Activated CD8-positive, alpha-beta memory T cell treated with anti-CD3 and anti-CD28 coated beads, Interleukin-2, amount 50 U/mL, for 48 hours (primary cell): ENCODE results near the gene PLXNA2.

Source experiments
- DNase-seq: peaks from one replicate; pipeline ENCODE4 v3.0.0-alpha.2; 2020

The PLXNA2 gene

DNA sequence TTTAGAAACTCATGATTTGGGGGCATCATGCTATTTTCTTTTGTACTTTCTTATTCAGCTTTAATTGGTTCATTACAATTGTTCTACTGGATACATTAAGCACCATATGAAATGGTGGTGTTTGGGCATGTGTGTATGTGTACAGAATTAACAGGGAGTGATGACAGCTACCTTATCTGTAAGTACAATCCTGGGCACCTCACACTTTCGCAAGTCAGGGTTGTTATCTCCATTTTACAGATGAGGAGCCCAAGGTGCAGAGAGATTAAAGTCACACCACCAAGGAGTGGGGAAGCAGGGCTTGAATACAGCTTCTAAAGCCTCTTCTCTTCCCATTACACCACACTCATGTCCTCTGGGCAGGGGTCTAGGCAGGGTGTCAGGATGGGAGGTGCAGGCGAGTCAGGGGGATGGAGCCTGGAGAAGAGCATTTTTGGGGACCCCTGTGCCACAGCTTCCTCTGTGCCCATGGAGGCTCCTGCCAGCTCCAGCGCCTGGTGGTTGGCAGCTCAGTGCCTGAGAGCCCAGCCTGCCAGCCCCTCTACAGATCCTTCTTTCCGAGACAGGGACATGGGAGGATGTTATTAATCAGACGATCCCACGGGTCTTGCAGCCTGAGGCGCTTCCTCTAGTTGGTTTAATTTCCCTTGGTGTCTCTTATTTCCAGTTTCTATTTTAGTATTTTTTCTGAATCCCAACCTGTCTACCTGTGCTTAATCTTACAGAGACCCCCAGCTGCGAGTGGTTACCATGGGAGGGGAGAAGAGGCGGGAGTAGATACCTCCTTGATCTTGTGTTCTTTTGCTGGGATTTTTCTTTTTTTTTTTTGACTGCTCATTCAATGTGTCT is 207.0 kb downstream of the PLXNA2 start:
- DNase-seq, result no peak

DNA sequence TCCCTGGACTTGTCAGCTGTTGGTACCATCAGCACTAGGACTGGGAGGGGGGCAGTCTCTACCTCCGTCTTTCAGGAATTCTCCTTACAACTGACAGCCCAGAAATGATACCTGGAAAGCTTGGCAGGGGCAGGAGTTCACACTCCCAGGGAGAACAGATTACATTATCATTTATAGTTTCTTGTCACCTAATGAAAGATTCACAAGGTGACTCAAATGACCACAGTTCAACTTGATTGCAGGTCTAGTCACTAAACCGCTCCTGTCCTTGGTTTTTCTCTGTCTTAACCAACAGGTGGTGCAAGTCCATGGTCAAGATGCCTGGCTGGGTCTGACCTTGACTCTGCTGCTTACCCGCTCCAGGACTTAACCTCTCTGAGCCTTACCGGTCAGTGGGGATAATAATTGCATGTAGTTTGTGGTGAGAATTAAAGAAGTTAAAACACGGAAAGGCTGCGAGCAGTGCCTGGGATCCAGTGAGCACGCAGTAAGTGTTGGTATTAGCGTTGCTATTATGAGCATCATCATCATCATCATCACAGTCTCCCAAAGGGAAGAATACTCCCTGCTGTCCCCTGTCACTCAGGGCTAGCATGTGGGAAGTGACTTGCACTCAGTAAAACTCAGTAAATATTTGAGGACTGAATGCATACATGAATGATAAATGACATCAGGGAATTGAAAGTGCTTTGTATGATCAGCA is 207.9 kb downstream of the PLXNA2 start:
- DNase-seq, result no peak

DNA sequence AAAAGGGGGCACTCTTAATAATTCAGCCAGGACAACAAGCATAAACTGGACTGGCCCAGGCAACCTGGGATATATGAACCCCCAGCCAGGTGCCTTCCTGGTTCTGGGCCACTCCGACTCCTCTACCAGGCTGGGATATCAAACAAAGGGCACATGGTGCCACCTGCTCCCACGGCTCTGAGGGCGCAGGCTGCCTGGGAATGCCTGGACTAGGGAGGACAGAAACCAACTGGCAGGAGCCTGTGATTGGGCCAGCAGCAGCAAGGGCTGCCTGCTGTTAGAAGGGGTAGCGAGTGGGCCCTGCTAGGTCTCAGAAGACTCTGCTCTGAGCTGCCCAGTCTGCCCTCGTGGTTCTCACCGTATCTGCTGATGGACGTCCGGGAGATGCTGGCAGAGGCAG is 210.0 kb downstream of the PLXNA2 start:
- DNase-seq, result no peak

DNA sequence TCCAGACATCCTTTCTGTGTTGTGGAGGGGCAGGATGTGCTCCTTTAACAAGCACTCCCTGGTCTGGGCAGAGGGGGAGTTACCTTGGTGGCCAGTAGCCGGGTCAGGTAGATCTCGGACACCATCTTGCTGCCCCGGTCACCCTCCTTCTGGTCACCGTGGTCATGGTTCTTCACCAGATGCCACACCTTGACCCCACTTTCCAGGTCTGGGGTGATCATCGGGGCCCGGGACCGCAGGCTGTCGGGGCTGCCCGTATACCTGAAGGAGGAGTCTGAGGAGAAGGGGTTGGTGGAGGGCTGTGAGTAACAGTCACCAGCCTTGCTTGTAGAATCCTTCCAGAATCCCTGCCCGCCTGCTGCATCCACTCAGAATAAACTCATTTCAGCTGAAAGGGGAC is 210.9 kb downstream of the PLXNA2 start:
- no peak for DNase-seq

DNA sequence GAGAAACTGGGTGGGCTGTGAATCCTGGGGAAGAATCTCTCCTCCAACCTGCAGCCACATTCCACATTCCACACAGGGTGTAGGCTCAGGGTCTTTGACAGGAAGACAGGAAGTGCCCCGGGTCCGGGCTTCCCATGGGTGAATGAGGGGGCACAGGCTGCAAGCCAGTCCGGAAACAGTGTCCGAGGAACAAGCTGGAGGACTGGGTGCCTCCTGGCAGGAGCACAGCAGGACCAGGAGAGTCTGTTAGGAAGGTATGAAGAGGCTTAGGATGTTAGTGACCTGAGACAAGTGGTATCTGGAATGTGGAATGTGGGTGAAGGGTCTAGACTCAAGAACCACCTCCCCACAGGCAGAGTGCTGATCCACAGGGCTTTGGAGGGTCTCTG is 212.3 kb downstream of the PLXNA2 start:
- DNase-seq, result no peak

DNA sequence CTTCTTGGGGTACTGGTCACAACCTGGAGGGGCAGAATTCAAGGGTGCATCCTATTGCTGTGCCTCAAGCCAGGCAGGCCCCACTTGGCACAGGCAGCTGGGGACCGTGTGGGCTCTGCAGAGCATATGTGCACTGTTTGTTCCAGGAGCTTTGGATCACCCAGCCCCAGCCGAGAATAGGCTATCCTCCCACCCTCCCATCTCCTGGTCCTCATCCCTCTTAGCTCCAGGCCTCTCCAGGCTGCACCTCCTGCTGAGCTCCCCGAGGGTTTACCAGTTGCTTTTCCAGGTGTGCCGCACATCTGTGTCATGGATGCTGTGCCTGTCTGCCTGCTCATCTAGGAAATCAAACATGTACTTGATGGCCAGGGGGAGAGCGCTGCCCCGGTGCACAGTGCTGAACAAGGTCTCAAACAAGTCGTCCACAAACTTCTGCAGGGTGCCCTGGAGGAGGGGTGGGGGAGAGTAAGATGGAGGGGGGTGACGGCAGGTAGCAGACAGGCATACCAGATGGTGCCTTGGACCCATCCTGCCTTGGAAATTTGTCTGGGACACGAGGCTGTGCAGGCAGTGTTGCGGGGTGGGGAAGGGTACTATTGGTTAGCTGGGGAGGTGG is 212.8 kb downstream of the PLXNA2 start:
- no peak for DNase-seq

DNA sequence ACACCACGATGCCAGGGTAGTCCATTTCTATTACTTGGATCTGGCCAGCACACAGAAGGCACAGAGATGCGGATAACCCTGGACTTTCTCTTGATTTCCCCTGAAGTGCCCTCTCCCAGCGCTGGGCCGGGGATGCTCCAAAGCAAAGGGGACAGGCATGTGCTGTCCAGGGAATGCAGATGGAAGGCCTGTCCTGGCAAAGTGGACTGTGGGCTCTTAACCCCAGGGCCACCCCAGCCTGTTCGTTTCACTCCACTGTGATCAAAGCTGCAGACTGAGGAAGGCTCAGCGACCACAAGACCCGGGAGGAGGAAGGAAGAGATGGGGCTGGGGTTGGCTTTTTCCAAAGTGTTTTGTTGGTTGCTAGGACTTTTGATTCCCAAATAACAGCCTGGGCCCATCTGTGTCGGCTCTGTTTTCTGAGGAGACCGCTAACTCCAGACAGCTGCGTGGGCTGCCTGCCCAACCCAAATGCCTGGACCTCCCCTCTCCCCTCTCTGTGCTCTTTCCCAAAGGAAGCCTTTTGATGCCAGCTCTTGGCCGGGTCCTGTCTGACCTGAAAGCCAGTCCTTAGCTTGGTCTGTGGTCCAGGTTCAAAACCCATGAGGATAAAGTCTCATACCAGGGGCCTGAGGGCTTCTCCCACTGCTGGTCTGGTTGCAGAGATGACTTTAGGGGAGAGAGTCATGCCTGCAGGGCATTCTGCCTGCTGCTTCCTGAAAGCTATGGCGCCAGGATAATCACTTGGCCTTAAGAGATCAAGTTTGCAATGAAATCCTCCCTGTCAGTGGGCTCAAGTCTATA is 213.7 kb downstream of the PLXNA2 start:
- no peak for DNase-seq

DNA sequence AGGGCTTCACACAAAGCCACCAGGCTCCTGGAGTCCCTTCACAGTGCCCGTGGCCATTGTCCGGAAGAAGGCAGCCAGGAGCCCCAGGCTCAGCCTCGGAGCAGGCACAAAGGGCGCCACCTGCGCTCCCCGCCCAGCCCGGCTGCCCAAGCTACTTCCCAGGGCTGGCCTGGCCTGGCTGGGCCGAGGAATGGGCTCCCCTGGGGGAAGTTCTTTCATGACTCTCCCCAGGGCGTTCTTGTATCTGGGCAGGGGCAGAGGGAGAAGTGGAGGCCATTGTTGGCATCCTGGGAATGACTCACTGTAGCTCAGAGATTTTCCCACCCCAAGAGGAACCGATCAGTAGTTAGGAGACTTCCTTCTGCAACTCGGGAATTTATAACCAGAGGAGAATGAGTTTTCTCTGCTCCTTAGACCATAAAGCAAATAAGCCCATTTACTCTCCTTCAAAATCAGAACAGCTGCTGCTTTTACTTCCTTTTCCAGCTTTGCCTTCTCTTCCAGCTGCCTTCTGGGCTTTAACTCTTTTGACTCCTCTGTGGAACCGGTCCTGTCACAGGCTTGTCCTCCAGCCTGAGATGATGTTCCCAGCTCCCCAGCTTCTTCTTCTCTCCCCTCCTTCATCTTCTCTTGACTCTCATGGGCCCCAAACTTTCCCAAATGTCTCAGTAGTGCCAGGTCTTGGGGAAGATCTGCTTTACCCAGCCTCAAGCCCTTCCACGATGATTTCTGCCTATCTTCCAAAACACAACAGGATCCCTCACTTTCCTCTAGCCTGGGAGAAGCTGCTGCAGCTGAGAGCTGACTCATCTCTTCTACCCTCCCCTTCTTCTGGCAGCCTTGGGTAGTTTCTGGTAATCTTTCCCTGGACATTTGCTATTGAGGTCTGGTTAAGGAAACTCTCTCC is 214.6 kb downstream of the PLXNA2 start:
- DNase-seq, result no peak

DNA sequence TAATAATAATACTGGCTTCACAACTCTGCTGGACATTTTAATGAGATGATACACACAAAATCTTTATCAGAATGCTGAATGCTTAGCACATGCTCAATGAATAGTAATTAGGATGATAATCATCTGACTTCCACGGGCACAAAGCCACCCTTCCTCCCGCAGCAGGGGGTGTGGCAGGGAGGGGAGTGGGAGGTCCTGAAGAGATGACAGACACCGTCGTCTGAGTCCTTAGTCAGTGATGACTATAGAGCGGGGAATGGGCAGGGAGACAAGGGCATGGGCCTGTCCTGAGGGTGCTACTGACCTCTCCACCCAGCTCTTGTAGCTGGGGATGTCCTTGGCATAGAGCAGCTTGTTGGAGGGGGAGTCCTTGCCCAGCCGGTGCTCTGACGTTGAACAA is 215.7 kb downstream of the PLXNA2 start:
- no peak for DNase-seq

DNA sequence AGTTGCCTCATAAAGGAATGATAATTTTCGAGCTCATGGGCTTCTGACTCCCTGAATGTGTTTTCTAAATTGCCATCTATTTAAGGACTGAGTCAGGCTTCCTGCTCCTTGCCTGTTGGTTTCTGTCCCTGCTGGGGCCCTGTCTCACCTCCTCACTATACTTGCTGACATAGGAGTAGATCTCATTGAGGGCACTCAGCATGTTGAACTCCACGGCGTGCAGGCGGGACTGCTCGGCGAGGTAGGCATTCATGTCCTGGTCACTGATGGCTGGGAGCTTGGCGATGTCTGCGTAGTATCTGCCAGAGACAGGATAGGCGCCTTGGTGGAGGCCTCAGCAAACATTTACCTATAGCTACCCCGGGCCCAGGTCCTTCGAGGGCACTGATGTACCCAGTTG is 216.3 kb downstream of the PLXNA2 start:
- no peak for DNase-seq

DNA sequence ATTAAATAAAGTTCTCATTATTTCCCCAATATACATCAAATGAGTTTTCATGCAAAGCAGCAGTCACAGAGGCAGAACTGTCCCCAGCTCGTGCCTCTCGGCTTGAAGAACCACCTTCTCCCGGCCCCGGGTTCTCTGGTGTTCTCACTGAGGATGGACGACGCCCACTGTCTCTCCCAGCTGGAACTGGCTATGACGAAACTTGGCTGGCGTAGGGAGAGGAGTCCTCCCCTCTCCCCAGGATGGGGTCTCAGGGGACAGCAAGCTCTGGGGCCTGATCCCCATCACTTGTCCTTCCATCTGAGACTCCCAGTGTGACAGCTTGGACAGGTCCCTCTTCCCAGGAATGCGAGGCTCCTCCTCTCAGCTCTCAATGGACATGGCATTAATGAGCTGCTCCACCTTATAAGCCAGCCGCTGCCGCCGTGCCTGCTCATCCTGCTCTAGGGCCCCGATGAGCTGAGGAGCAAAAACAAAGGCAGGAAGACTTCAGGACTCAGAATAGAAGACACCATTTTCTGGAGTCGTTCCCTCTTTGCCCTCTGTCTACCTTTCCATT is 217.2 kb downstream of the PLXNA2 start:
- DNase-seq, result no peak

DNA sequence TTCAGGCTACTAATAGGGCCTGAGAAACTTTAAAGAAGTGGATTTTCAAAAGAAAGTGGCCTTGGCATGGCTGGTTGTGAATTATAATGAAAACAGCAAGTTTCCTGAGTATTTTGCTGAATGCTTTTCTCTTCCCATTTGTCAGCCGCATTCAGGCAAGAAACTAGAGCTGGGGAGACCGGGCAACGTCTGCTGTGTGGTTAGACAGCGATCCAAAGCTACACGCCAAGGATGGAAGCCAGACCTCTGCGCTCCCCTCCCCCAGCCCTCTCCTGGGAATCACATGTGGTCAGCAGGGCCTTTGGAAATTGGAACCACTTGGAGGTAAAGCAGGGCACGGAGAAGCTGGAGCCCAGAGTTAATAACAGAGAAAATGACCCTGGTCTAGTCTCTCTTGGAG is 219.2 kb downstream of the PLXNA2 start:
- DNase-seq, result no peak

DNA sequence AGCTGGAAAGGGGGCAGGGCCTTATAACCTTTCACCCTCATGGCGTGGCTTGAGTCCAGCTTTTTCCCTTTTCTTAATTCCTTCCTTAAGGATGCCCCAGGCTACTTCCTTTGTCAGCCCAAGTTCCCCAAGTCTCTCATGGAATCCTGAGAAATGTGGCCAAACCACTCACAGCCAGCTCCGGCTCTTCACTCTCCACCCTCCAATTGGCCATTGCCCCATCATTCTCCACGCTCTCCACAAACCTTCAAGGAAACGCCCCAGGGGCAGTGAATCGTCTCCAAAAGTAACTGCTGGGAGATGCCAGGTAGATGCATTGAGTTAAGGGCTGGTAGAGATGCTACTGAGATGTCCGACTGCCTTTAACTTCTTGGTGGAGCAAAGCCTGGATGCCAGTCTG is 219.8 kb downstream of the PLXNA2 start:
- DNase-seq, result no peak

DNA sequence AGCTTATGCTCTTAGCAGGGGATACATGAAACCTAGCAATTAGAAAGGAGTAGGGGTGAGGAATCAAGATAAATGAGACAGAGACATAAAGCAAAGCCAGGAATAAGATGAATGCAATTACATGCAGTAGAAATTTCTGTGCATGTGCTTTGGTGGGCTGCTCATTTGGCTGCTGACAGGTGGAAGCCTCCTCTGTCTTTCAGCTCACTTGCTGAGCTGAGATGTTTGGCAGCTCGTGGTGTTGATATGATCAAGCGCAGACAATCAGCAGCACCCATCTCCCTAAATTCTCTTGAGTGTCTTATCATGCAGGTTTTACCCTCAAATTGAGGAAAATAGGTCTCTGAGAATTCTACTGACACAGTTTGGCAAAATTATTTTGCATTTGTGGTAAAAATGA is 224.9 kb downstream of the PLXNA2 start:
- no peak for DNase-seq

DNA sequence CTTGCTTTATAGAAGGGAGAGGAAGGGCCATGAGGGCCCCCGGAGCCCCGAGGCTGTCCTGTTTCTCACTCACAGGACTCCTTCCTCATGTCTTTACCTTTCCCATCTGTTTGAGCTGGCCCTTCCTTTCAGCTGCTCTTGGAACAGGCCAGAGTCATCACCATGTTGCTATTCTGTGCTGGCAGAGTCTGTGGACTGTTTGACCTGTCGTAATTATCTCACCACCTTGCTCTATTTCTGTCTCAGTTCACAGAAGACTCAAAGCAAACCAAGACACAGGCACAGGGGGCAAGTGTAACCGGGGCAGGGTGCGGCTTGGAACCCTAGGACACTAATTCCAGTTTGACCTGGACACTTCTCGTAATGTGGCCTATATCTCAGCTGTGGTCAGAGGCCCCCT is 228.9 kb downstream of the PLXNA2 start:
- no peak for DNase-seq

DNA sequence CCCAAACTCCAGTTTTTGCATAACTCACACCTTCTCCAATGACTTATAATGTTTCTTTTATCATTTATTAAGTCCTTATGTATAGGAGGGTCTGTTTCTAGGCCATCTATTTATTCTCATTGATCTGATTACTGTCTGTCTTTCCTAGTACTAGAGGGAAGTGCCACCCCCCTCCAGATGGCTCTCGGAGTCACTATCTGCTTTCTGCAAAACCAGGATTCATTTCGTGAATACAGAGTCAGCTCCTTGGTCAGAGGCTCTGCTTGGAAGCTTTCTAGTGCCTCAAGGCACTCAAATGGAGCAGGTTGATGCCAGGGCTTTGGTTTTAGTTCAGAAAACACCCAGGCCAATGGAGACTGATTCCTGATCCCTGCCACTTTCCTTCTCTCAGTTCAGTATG is 231.0 kb downstream of the PLXNA2 start:
- DNase-seq, result no peak

DNA sequence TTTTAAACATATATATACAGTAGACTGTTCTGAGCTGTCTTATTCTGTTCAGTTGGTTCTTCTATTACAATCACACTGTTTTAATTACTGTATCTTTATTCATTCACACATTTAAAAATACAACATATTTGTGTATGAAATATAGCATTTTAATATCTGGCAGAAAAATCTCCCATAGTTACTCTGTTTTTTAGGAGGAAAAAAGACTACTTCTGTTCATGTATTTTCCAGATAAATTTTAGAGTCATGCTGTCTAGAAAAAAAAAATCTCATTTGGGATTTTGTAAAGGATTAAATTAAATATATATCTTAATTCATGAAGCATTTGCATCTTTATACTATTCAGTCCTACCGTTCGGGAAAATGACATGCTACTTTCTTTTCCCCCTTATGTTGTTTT is 231.5 kb downstream of the PLXNA2 start:
- no peak for DNase-seq

DNA sequence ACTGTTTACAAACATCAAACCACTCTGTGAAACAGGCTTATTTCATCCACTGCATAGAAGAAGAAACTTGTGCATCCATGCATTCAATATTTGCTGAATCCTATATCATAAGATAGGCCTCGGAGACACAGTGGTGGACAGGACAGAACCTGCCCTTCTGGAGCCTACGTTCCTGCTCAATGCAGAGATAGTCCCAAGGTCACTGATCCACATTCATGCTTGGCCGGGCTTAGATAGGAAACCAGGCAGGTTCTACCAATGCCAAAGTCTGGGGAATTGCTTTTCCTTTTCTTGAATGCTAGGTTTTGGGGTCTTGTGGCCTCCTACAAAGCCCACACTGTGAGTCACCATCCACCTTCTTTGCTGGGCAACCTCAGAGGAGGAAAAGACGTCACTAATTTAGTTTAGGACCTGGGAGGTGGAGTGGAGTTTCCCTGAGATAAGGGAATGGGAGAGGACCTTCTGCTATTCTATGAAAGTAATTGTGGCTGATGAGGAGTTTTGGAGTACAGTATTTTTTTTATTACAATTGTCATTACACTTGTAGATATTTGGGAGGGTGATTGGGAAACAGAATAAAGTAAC is 233.6 kb downstream of the PLXNA2 start:
- DNase-seq, result no peak

DNA sequence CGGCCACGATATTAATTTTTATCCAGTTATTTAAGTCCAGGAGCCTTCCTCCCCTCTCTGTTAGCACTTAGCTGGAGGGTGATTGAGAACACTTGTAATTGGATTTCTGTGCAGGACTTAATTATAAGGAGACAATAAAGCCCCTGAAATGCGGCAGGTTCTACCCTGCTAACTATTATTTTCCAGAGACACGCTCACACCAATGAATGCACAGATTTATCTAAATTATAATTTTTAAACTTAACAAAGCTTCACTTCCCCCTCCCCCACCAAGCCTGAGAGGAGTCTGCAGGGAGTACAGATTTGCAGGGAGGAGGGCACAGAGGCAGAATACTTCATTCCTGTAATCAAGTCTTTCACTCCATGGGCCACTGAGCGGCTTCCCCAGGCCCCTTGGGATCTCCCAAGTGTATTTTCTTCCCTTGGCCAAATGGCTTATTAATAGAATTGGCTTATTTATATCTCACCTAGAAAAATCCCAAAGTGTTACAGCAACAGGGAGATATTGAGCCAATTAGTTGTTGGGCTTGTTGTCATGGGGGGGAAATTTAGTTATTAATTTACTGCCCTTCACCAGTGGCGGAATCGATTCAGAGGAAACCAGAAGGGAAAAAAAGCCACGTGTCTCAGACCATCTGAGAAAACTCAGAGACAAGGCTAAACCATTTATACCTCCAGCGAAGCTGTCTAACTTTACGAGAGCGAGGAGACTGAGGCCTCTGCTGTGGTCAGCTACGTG is 234.3 kb downstream of the PLXNA2 start:
- no peak for DNase-seq

DNA sequence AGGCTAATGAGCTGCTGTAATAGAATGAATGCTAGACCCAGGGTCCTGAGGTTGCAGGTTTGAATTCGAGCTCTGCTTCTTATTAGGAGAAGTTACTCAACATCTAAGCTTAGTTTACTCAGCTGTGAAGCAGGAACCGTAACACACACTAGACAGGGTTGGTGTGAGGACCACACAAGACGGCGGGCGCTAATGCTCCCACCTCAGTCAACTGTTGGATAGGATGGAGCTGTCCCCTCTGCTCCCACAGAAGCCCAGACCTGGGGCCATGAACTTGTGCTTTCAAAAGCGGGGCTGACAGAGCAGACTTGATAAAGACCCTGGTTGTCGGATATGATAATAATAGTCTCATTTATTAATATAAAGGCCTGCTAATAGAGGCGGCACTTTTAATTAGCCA is 234.9 kb downstream of the PLXNA2 start:
- no peak for DNase-seq

DNA sequence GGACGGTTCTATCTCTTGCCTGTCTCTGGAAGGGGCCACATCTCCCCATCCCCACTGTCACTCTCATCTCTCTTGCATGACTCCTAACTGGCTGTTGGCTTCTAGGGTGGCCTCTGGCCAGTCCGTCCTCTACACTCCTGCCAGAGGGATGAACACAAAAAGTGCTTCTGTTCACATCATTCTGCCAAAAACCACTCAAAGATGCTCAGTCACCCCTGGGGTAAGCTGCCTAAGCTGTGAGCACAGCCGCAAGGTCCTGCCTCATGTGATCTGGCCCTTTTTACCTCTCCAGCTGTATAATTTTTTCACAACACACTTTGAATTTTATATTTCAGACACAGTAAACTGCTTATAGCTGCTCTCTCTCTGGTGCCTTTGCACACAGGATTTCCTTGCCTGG is 235.7 kb downstream of the PLXNA2 start:
- DNase-seq, result no peak
